Esophagus muscularis mucosa (tissue), 3 donors: Measurements from ENCODE around the gene ITPRID1.

Source experiments
- POLR2A ChIP-seq: fragments of 450-650 bp; IDR thresholded peaks from one replicate; pipeline ENCODE4 v1.6.1; 2017; ENCODE audit warnings: antibody characterized with exemption, moderate library complexity, mild to moderate bottlenecking, low read depth
- POLR2AphosphoS5 ChIP-seq, 2 donors: sonication (generic); formaldehyde crosslinking; IDR thresholded peaks; one replicate each; pipeline ENCODE4 v1.6.1; 2017; ENCODE audit warnings: antibody characterized with exemption in 2 of 2
- TF ChIP-seq, protein P1 (sequence below), 3 experiments: fragments of 200-600 bp in 2 of 3; fragments of 450-650 bp in 1 of 3; sonication (generic) in 2 of 3; IDR thresholded peaks; one replicate each; pipeline ENCODE4 v1.5.1; 2017 to 2019; ENCODE audit warnings: antibody characterized with exemption in 3 of 3, mild to moderate bottlenecking in 2 of 3, moderate library complexity in 1 of 3

DNA sequence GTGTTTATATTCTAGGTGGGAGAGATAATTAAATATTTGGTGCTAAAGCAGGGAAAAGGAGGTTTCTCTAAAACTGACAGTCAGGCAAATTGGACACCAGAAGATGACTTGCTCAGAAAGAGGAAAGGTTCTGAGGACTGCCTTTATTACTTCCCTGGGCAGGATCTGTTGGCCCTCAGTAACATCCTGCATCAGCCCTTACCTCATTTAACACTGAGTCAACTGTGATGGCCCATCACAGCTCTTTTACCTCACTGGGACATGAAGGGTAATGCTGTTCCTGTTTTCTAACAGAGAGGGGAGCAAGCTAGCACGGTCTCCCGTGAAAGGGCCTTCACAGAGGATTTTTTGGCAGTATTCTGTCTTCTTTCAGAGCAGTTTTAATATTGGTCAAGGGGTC is 185.2 kb downstream of the ITPRID1 start:
- no peak for TF ChIP-seq POLR2A
- TF ChIP-seq, protein P1, sequence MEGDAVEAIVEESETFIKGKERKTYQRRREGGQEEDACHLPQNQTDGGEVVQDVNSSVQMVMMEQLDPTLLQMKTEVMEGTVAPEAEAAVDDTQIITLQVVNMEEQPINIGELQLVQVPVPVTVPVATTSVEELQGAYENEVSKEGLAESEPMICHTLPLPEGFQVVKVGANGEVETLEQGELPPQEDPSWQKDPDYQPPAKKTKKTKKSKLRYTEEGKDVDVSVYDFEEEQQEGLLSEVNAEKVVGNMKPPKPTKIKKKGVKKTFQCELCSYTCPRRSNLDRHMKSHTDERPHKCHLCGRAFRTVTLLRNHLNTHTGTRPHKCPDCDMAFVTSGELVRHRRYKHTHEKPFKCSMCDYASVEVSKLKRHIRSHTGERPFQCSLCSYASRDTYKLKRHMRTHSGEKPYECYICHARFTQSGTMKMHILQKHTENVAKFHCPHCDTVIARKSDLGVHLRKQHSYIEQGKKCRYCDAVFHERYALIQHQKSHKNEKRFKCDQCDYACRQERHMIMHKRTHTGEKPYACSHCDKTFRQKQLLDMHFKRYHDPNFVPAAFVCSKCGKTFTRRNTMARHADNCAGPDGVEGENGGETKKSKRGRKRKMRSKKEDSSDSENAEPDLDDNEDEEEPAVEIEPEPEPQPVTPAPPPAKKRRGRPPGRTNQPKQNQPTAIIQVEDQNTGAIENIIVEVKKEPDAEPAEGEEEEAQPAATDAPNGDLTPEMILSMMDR (IDR thresholded peaks at IDR 0.05), result no peak
- TF ChIP-seq POLR2AphosphoS5 (IDR thresholded peaks at IDR 0.05), result no peak
